SK-N-SH (cell line): ENCODE results near the gene OXCT1. TPM values are rescaled to one million over a fixed set of nuclear protein-coding genes. Genes with fewer than 3 reads are reported as not detected.
"Not testable (repeated sequence)": the region's sequence is repeated elsewhere in the genome, so short reads cannot be mapped to it uniquely, and the experiment has no call there.

Source experiments
- CTCF ChIA-PET: fragments of 300-600, 350-600 bp; formaldehyde crosslinking; extraction: SDS; loops from one replicate; lab custom pipeline; 2021; lab: Yijun Ruan, JAX
- POLR2A ChIA-PET: fragments of 350-600 bp; sonication (Branson Sonifier 250); formaldehyde crosslinking; extraction: SDS; loops from one replicate; lab custom pipeline; 2020; ENCODE audit warnings: antibody characterized with exemption, inconsistent platforms; lab: Yijun Ruan, JAX
- DNase-seq: peaks from one replicate; pipeline ENCODE4 v3.0.0; 2012
- H2AFZ ChIP-seq: fragments of 200-600 bp; sonication (generic); 2 replicates; pipeline ENCODE4 v1.8.1; 2016; ENCODE audit warnings: antibody characterized with exemption, mild to moderate bottlenecking, low read depth
- H3F3A ChIP-seq: fragments of 200-600 bp; sonication (generic); replicated peaks from 2 replicates; pipeline ENCODE3; 2016; ENCODE audit warnings: antibody characterized with exemption, mild to moderate bottlenecking; ENCODE audit not compliant: insufficient read depth
- H3K27ac ChIP-seq, 2 experiments: fragments of 200-500 bp in 1 of 2; fragments of 200-600 bp in 1 of 2; sonication (Bioruptor generic) in 1 of 2; sonication (generic), shearing (Covaris generic) in 1 of 2; 2 replicates each; pipeline versions ENCODE4 v1.5.1 to v1.6.1; 2014 to 2016; ENCODE audit warnings: low read depth in 2 of 2, inconsistent platforms in 1 of 2, low read length in 1 of 2, mild to moderate bottlenecking in 1 of 2, mixed read lengths in 1 of 2
- H3K27me3 ChIP-seq: fragments of 200-600 bp; sonication (generic), shearing (Covaris generic); 2 replicates; pipeline ENCODE4 v1.6.1; 2016; ENCODE audit warnings: mixed run types; ENCODE audit not compliant: insufficient read depth
- H3K36me3 ChIP-seq, 2 experiments: fragments of 200-500 bp in 1 of 2; fragments of 200-600 bp in 1 of 2; sonication (Bioruptor generic) in 1 of 2; sonication (generic) in 1 of 2; replicated peaks in 1 of 2; 2 replicates each; pipeline versions ENCODE3 to v1.5.1; 2014 to 2016; ENCODE audit warnings: low read length in 1 of 2, mild to moderate bottlenecking in 1 of 2; ENCODE audit not compliant: insufficient read depth in 2 of 2, control insufficient read depth in 1 of 2
- H3K4me1 ChIP-seq, 2 experiments: fragments of 200-500 bp in 1 of 2; fragments of 200-600 bp in 1 of 2; sonication (Bioruptor generic) in 1 of 2; sonication (generic), shearing (Covaris generic) in 1 of 2; 2 replicates each; pipeline versions ENCODE4 v1.5.1 to v1.6.1; 2014 to 2016; ENCODE audit warnings: low read depth in 1 of 2, low read length in 1 of 2, mixed run types in 1 of 2; ENCODE audit not compliant: insufficient read depth in 2 of 2, control insufficient read depth in 1 of 2
- H3K4me2 ChIP-seq: fragments of 200-600 bp; sonication (generic), shearing (Covaris generic); 2 replicates; pipeline ENCODE4 v1.6.1; 2017; ENCODE audit warnings: mixed run types
- H3K4me3 ChIP-seq, 2 experiments: fragments of 200-500 bp in 1 of 2; fragments of 200-600 bp in 1 of 2; sonication (Bioruptor generic) in 1 of 2; sonication (generic), shearing (Covaris generic) in 1 of 2; 2 replicates each; pipeline versions ENCODE4 v1.5.1 to v1.8.1; 2014 to 2016; ENCODE audit warnings: low read depth in 2 of 2, inconsistent platforms in 1 of 2, low read length in 1 of 2, mild to moderate bottlenecking in 1 of 2, mixed read lengths in 1 of 2, moderate library complexity in 1 of 2
- H3K79me2 ChIP-seq: fragments of 200-600 bp; sonication (generic); 2 replicates; pipeline ENCODE4 v1.8.1; 2017; ENCODE audit warnings: mild to moderate bottlenecking; ENCODE audit not compliant: insufficient read depth
- H3K9ac ChIP-seq: fragments of 200-600 bp; sonication (generic); 2 replicates; pipeline ENCODE4 v1.6.1; 2017; ENCODE audit warnings: mixed run types
- H3K9me2 ChIP-seq: fragments of 200-600 bp; sonication (generic); 2 replicates; pipeline ENCODE4 v1.6.1; 2017; ENCODE audit warnings: mixed run types
- H3K9me3 ChIP-seq: fragments of 200-600 bp; sonication (generic); 2 replicates; pipeline ENCODE4 v1.6.1; 2017; ENCODE audit warnings: mixed run types, mild to moderate bottlenecking, moderate library complexity
- H4K20me1 ChIP-seq: fragments of 200-600 bp; sonication (generic); 2 replicates; pipeline ENCODE4 v1.6.1; 2017; ENCODE audit warnings: mild to moderate bottlenecking, mixed run types; ENCODE audit not compliant: insufficient read depth
- EZH2phosphoT487 ChIP-seq: fragments of 200-600 bp; sonication (generic); IDR thresholded peaks from 2 replicates; pipeline ENCODE4 v1.6.1; 2017; ENCODE audit warnings: low read depth, mixed run types, mild to moderate bottlenecking, antibody characterized with exemption, moderate library complexity, borderline replicate concordance
- GATA2 ChIP-seq: sonication (generic); formaldehyde crosslinking; IDR thresholded peaks from 2 replicates; pipeline ENCODE4 v1.5.0; 2020; ENCODE audit warnings: mild to moderate bottlenecking, missing genetic modification reagents
- JUND ChIP-seq: IDR thresholded peaks from 2 replicates; pipeline ENCODE4 v1.4.0; 2012
- MEF2A ChIP-seq: IDR thresholded peaks from 2 replicates; pipeline ENCODE4 v1.4.0; 2012; ENCODE audit warnings: low read depth, borderline replicate concordance
- MXI1 ChIP-seq: IDR thresholded peaks from 2 replicates; pipeline ENCODE4 v1.6.1; 2012; ENCODE audit warnings: mild to moderate bottlenecking, low read depth, low read length, improper control_type of control experiment
- NFIC ChIP-seq: IDR thresholded peaks from 2 replicates; pipeline ENCODE4 v1.4.0; 2012; ENCODE audit warnings: borderline replicate concordance
- RAD21 ChIP-seq: IDR thresholded peaks from 2 replicates; pipeline ENCODE4 v1.6.1; 2012; ENCODE audit warnings: mild to moderate bottlenecking, low read length
- RFX5 ChIP-seq: IDR thresholded peaks from 2 replicates; pipeline ENCODE4 v1.6.1; 2012; ENCODE audit warnings: mild to moderate bottlenecking, improper control_type of control experiment, low read length
- RXRA ChIP-seq: IDR thresholded peaks from 2 replicates; pipeline ENCODE4 v1.4.0; 2012; ENCODE audit warnings: low read depth, mild to moderate bottlenecking, borderline replicate concordance
- TCF12 ChIP-seq: IDR thresholded peaks from 2 replicates; pipeline ENCODE4 v1.4.0; 2012
- TEAD4 ChIP-seq: IDR thresholded peaks from 2 replicates; pipeline ENCODE4 v1.4.0; 2012; ENCODE audit warnings: mild to moderate bottlenecking, borderline replicate concordance; ENCODE audit not compliant: insufficient read depth
- WGBS: methylation state at CpG from one replicate; pipeline ENCODE4 v1.1.6; 2017; ENCODE audit warnings: low lambda C conversion rate; 5-methylcytosine and 5-hydroxymethylcytosine counted together
- polyA plus RNA-seq, 3 experiments: library from polyadenylated mRNA; depleted of rRNA; stranded (reverse); fragments of >200 nt; gene quantifications; 2 replicates each; pipeline ENCODE4 v1.2.3, GENCODE V29; 2012
- TF ChIP-seq, protein P1 (sequence below): IDR thresholded peaks from 2 replicates; pipeline ENCODE4 v1.6.1; 2012; ENCODE audit warnings: mild to moderate bottlenecking, low read depth, low read length, moderate library complexity
- TF ChIP-seq, protein P2 (sequence below): IDR thresholded peaks from 2 replicates; pipeline ENCODE4 v1.4.0; 2012; ENCODE audit warnings: low read depth
- TF ChIP-seq, protein P3 (sequence below): IDR thresholded peaks from 2 replicates; pipeline ENCODE4; 2012

Gene OXCT1
- polyA plus RNA-seq, 1 of the 3 experiments (the other 2 are of a cell fraction) = 11.7 TPM

DNA sequence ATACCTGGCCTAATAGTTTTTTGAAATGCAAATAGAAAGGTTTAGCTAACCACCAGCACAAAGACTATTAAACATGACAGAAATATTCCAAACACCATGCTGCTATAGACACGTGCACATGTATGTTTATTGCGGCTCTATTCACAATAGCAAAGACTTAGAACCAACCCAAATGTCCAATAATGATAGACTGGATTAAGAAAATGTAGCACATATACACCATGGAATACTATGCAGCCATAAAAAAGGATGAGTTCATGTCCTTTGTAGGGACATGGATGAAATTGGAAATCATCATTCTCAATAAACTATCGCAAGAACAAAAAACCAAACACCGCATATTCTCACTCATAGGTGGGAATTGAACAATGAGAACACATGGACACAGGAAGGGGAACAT, 55.9 kb downstream of the OXCT1 start:
- H3K79me2 ChIP-seq, H2AFZ ChIP-seq, H3K4me2 ChIP-seq, POLR2A ChIA-PET, H3K4me3 ChIP-seq, H3K4me1 ChIP-seq, H3K27ac ChIP-seq, H4K20me1 ChIP-seq, H3K9me3 ChIP-seq, H3K9me2 ChIP-seq, H3K36me3 ChIP-seq, H3K9ac ChIP-seq, H3K27me3 ChIP-seq, H3F3A ChIP-seq, DNase-seq: not testable (repeated sequence)
- WGBS = 76% methylated on average over 4 of the region's 4 CpGs
- CTCF ChIA-PET = interaction anchor here (0.6 to 2.0 kb wide), 4 partner anchors 14 to 910 kb away, joined by 3 to 6 read pairs (median 4); no protein-coding TSS in a partner anchor

DNA sequence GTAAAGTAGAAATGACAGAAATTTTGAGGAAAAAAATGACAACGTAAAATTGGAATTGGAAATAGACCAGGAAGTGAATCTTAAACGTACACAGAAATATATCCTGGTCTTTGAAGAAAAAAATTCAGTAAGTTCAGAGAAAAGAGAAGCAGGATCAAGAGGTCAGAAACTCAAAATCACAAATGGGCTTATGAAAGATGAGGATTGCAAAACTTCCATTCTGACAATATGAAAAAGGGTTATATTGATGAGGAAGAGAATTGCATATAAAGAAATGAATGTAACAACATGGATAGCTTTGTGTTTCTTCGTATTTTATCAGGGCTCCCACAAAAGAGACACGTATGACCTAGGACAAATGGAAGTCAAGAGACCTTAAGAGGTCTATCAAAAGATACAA, 58.1 kb downstream of the OXCT1 start:
- Histone ChIP-seq H3K9me3 (no peaks in the 10 kb centered on the region), H3K4me1 (peaks cover 4 to 6% of the 10 kb centered on the region in 2 experiments; a peak in 3 of 4 replicates), H3K27me3 (no peaks in the 10 kb centered on the region), H3K36me3 (peaks cover 0 to 5% of the 10 kb centered on the region in 2 experiments), H3K9ac (no peak overlapping the region), H3K4me3 (no peak overlapping the region), H3K79me2 (no peaks in the 10 kb centered on the region), H3F3A (no peaks in the 10 kb centered on the region), H2AFZ (no peak overlapping the region)
- DNase-seq = no peak
- no peak for TF ChIP-seq JUND
- no peak for TF ChIP-seq RFX5
- TF ChIP-seq MXI1 = no peak
- no peak for TF ChIP-seq EZH2phosphoT487
- no peak for TF ChIP-seq RXRA
- no peak for TF ChIP-seq GATA2 (CRISPR knock-in tag)
- TF ChIP-seq TCF12 = no peak
- TF ChIP-seq, protein P1, sequence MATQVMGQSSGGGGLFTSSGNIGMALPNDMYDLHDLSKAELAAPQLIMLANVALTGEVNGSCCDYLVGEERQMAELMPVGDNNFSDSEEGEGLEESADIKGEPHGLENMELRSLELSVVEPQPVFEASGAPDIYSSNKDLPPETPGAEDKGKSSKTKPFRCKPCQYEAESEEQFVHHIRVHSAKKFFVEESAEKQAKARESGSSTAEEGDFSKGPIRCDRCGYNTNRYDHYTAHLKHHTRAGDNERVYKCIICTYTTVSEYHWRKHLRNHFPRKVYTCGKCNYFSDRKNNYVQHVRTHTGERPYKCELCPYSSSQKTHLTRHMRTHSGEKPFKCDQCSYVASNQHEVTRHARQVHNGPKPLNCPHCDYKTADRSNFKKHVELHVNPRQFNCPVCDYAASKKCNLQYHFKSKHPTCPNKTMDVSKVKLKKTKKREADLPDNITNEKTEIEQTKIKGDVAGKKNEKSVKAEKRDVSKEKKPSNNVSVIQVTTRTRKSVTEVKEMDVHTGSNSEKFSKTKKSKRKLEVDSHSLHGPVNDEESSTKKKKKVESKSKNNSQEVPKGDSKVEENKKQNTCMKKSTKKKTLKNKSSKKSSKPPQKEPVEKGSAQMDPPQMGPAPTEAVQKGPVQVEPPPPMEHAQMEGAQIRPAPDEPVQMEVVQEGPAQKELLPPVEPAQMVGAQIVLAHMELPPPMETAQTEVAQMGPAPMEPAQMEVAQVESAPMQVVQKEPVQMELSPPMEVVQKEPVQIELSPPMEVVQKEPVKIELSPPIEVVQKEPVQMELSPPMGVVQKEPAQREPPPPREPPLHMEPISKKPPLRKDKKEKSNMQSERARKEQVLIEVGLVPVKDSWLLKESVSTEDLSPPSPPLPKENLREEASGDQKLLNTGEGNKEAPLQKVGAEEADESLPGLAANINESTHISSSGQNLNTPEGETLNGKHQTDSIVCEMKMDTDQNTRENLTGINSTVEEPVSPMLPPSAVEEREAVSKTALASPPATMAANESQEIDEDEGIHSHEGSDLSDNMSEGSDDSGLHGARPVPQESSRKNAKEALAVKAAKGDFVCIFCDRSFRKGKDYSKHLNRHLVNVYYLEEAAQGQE = no peak
- TF ChIP-seq, all 33 proteins: peak for 0
- POLR2A ChIA-PET = no interaction called here
- H3K27ac ChIP-seq = no peak overlapping the region
- no peaks in the 10 kb centered on the region for H3K9me2 ChIP-seq
- 84% methylated on average over 4 of the region's 4 CpGs for WGBS
- no peaks in the 10 kb centered on the region for H4K20me1 ChIP-seq
- no peak overlapping the region for H3K4me2 ChIP-seq
- CTCF ChIA-PET = interaction anchor here (2.3 kb wide), 1 partner anchor 14 kb away, joined by 7 read pairs; no protein-coding TSS in a partner anchor

DNA sequence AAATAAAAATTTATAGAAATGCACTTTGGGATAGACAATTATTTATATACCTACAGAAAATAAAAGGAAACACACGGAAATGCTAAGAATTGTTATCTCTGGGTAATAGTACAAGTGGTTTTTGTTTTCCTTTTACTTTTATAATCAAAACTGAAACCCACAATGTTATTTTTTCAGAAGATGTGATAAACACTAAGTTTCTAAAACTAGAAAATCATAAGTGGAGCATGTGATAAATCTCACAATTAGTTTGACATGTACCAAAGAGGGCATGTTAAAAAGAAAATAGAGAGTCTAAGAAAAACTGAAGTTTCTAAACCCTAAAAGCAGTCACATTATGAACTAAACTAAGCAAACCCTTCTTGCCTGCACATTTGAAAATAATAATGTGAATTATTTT, 61.1 kb downstream of the OXCT1 start:
- no peak overlapping the region for H2AFZ ChIP-seq
- H3F3A ChIP-seq = no peaks in the 10 kb centered on the region
- no peak for DNase-seq
- H3K9ac ChIP-seq = no peak overlapping the region
- no peaks in the 10 kb centered on the region for H3K27me3 ChIP-seq
- 89% methylated on average over 1 of the region's 1 CpG for WGBS
- peaks cover 5 to 9% of the 10 kb centered on the region in 2 experiments for H3K36me3 ChIP-seq
- H3K4me3 ChIP-seq = no peak overlapping the region
- H3K9me3 ChIP-seq = no peaks in the 10 kb centered on the region
- H3K27ac ChIP-seq = no peak overlapping the region
- H4K20me1 ChIP-seq = no peaks in the 10 kb centered on the region
- H3K4me1 ChIP-seq = no peaks in the 10 kb centered on the region
- POLR2A ChIA-PET = no interaction called here
- no peaks in the 10 kb centered on the region for H3K9me2 ChIP-seq
- H3K4me2 ChIP-seq = no peak overlapping the region
- H3K79me2 ChIP-seq = no peaks in the 10 kb centered on the region
- CTCF ChIA-PET = interaction anchor here (1.5 kb wide), 1 partner anchor 13 kb away, joined by 3 read pairs; no protein-coding TSS in a partner anchor
- TF ChIP-seq, protein P2, sequence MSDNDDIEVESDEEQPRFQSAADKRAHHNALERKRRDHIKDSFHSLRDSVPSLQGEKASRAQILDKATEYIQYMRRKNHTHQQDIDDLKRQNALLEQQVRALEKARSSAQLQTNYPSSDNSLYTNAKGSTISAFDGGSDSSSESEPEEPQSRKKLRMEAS = no peak
- TF ChIP-seq MEF2A (no peak), TEAD4 (no peak), RAD21 (no peak), RXRA (no peak), NFIC (no peak)
- TF ChIP-seq, protein P1 = no peak
- TF ChIP-seq, protein P3, sequence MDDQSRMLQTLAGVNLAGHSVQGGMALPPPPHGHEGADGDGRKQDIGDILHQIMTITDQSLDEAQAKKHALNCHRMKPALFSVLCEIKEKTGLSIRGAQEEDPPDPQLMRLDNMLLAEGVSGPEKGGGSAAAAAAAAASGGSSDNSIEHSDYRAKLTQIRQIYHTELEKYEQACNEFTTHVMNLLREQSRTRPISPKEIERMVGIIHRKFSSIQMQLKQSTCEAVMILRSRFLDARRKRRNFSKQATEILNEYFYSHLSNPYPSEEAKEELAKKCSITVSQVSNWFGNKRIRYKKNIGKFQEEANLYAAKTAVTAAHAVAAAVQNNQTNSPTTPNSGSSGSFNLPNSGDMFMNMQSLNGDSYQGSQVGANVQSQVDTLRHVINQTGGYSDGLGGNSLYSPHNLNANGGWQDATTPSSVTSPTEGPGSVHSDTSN = no peak
